Stimulated activated CD4-positive, alpha-beta T cell treated with anti-CD3 and anti-CD28 coated beads, TNF-alpha, amount 100 ng/mL, for 48 hours (primary cell): ENCODE measurements around the gene GRM4.

ENCODE experiments used
- DNase-seq, 3 donors: peaks; one replicate each; pipeline ENCODE4 v3.0.0-alpha.2; 2020; ENCODE audit warnings: low read depth in 3 of 3

GRM4 gene

GRCh38 chr6:34108176-34108575 is 37.7 kb downstream of the GRM4 start:
- no peak for DNase-seq

DNA sequence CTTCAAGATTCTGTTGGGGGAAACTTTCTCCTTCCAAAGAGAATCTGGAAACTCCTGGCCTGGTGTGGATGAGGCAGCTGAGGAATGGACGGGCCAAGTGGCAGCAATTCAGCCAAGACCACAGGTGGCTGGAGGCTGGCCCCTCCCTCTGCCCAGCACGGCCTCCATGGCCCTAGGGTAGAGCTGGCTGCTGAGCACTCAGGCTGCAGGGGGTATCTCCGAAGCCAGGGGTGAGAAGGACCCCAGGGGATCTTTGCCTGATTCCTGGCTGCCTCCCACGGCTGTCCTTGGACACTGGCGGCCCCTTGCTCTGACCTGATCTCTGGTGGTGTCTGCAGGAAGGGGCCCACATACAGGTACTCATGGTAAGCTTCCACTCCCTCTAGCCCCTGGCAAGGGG is 39.0 kb downstream of the GRM4 start:
- no peak for DNase-seq

DNA sequence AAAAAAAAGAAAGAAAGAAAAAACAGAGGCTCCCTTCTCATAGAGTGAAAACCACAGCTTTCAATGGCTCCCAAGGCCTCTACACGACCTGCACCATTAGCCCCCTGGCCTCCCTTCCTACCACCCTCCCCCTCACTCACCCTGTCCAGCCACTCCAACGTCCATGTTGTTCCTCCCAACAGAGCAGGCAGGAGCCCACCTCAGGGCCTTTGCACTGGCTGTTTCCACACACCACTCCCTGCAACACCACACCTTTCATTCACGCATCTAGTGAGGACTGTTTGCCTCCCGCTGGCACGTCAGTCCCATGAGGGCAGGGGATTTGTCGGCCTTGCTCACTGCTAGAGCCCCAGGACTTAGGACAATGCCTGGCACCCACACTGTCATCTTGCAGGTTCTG is 39.5 kb downstream of the GRM4 start:
- DNase-seq: no peak

GRCh38 chr6:34104628-34105027 is 41.3 kb downstream of the GRM4 start:
- DNase-seq: no peak

DNA sequence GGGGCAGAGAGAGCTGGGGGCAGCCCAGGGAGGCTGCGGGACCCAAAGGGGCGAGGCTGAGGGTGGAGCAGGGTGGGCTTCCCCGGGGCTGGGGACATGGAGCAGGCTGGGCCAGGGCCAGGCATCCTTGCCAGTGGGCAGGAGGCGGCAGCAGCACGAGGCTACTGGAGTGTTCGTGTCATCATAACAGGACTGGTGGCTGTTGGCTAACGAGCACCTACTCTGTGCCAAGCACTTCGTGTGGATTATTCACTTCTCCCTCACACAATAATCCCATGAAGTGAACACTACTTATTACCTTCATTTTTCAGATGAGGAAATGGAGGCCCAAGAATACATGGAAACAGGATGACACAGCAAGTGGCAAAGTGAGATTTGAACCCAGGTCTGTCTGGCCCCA is 41.7 kb downstream of the GRM4 start:
- DNase-seq: no peak

- no peak for DNase-seq
Measured at GRCh38 chr6:34103321-34103720, 42.6 kb downstream of the GRM4 start.

DNA sequence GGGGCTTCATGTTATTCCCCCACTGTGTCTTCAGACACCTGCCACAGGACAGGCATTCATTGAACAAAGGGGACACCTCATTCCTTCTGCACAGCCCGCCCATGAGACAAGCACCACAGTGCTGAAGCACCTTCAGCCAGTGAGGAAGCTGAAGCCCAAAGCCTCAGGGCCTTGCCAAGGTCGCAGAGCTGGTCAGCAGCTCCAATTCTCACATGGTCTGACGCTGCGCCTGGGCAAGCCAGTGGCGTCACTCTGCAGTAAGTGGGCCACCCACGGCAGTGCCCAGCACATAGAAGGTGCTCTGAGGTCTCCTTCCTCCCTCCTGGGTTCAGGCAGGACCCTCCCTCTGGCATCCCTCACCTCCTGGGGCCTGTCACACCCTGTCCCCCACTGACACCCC is 43.2 kb downstream of the GRM4 start:
- no peak for DNase-seq

DNA sequence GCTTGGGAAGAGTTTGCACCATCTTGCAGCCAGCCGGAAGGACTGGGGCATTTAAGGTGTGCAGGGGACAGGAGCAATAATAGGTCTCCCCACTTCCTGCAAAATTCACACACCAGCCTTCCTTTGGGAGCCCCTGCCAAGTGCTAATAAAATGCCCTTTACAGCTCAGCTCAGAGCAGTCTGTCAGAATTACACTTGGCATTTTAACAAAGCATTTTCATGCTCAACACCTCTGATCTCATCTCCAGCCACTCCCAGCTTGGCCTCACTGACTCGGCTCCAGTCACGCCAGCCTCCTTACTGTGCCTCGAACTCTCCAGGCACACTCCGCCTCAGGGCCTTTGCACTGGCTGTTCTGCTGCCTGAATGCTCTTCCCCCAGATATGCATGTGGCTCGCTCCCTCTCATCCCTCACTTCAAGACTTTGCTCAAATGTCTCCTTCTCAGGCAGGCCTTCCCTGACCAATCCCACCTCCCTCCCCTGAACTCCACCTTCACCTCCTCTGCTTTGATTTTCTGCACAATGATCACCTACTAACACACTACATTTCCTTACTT is 43.7 kb downstream of the GRM4 start:
- no peak for DNase-seq

- no peak for DNase-seq
Measured at GRCh38 chr6:34100788-34101187, 45.1 kb downstream of the GRM4 start.

- no peak for DNase-seq
Measured at GRCh38 chr6:34099878-34100277, 46.0 kb downstream of the GRM4 start.

DNA sequence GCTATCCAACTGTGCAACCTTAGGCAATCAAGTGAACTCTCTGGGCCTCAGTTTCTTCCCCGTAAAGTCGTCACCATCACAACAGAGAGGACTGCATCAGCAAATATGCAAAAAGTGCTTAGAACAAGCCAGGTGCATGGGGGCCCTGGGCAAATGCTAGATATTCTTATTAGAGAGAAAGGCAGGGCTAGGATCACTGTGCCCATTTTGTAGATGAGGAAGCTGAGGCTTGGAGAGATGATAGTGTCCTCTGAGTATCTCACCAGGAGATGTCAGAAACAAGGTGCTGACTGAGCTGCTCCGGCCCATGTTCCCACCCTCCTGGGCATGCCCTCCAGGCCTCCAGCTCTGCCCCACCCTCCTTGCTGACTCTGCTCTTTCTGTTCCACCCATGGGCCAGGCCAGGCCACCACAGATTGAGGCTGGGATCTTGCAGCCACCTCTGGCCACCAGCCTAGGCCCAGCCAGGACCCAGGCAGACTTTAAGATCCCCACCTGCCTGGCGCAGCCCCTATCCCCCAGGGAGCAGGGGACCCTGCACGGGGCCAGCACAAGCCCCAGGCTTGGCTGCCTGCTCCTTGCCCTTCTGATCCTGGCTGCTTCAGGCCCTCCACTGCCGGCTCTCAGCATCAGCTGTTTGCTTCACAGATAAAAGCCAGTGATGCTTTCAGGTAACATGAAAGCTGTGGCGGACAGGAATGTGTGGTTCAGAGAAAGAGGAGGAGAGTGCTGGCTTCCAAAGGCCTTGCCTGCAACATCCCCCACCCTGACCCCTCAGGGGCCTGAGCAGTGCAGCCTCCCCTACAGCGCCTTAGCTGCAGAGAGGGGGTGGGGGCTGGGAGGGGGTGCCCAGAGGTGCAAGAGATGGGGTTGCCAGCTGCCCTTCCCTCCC is 47.6 kb downstream of the GRM4 start:
- DNase-seq: no peak

GRCh38 chr6:34096814-34097213 is 49.1 kb downstream of the GRM4 start:
- DNase-seq: no peak

DNA sequence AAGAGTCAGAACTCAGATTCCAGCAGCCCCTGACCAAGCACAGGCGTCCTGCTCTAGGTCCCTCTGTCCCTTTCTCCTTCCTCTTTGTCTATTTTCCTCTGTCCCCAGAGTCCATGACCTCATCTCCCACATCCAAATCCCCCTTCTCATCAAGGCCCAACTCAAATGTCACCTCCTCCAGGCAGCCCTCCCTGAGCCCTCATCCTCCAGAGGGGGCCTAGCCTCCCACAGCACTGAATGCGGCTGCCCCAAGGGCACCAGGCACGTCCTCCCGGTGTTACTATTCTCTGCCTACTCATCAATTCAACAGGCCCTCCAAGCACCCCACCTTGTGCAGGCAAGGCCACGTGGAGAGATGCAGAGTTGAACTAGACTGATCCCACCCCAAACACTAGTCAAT is 49.7 kb downstream of the GRM4 start:
- DNase-seq: no peak

DNA sequence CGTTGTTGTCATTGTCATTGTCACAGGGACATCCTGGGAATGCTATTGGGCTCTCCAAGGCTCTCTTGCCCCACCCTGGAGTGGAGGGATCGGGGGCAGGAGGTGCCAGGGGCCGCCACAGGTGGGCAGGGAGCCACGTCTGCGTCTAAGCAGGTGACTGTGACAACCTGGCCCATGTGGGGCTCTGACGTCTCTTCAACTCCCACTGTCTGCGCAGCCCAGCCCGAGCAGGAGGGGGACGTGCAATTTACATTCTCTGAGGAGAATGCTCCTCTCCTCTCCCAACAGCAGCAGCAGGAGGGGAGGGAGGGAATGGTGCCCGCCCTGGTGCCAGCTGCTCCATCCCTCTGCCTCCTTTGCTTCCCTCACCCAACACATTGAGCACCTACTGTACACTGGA is 50.1 kb downstream of the GRM4 start:
- no peak for DNase-seq

DNA sequence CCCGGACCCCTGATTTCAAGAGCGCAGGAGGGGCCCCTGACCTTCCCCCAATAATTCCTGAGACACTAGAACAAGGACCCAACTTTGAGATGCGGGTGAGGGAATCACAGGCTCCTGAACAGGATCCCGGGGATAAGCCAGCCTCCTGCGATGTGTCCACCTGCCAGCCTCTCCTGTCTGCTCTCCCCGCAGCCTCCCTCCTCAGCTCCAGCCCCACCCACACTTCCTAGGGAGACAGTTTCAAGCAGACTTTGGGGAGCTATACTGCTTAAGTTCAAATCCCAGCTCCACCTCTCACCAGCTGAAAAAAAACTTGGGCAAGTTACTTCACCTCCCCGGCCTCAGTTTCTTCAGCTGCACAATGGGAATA is 50.8 kb downstream of the GRM4 start:
- DNase-seq: no peak

GRCh38 chr6:34094474-34095135 is 51.3 kb downstream of the GRM4 start:
- DNase-seq: no peak

- DNase-seq: no peak
Measured at GRCh38 chr6:34093854-34094430, 51.9 kb downstream of the GRM4 start.

GRCh38 chr6:34093206-34093605 is 52.7 kb downstream of the GRM4 start:
- DNase-seq: no peak

DNA sequence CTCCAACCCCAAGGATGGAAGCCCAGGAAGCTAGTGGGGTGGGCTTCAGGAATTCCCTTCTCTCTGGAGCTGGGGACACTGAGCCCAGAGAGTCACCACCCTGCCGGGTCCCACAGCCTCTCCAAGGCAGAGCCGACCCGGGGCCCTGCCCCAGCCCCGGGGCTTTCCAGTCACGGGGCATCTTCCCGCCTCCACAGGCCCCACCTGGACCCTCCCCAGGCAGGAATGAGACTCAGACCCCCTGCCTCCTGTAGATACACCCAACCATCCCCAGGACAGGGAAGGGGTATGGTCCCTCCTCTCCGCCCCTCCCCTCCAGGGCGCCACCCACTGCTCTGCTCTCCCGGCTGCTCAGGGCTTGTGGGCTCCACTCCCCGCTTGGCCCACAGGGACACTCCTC is 53.3 kb downstream of the GRM4 start:
- DNase-seq: no peak

GRCh38 chr6:34090935-34091334 is 55.0 kb downstream of the GRM4 start:
- no peak for DNase-seq

GRCh38 chr6:34090529-34090928 is 55.4 kb downstream of the GRM4 start:
- DNase-seq: no peak

GRCh38 chr6:34086558-34086957 is 59.3 kb downstream of the GRM4 start:
- DNase-seq: no peak
